Measurements from ENCODE around the gene DCAF8.

Gene DCAF8

GRCh38 chr1:160167580-160167979 lies 94.8 kb downstream of the DCAF8 start:
- DNase-seq = peak; percentile 56

DNA sequence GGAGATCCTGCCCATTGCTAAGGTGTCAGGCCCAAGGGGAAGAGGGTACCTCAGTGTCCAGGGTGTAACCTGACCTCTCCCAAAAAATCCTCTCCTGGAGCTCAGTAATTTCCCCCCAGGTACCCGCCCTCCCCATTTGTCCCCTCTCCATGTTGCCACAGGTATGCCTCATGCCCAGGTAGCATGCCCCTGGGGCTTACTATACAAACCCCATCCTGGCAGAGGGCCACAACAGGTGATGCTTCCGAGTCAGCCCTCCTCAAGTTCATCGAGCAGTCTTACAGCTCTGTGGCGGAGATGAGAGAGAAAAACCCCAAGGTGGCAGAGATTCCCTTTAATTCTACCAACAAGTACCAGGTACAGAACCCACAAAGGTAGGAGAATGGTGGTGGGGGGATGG lies 95.3 kb downstream of the DCAF8 start:
- peak; percentile 89 for DNase-seq

DNA sequence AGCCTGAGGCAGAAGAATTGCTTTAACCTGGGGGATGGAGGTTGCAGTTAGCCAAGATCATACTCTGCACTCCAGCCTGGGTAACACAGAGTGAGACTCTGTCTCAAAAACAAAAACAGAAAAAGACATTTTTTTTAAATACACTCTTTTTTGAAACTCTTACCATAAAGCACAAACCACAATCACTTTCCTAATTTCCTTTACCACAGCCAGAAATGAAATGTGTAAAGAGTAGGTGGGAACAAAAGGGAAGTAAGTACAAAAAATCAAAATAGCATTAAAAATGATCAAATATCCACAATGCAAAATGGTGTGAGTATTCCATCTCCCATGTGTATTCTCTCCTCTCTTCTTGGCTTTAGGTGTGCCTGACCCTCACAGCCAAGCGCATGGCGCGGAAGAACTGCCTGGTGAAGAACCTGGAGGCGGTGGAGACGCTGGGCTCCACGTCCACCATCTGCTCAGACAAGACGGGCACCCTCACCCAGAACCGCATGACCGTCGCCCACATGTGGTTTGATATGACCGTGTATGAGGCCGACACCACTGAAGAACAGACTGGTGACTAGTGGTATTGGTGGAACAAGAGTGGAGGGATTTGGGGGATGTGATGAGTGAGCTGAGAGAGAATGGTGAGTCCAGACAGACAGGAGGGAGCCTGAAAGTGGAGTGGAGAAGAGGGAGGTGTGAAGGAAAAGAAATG lies 96.0 kb downstream of the DCAF8 start:
- no peak for DNase-seq

Measured in NCI-H69 (cell line).